GM23338 (cell line): Measurements from ENCODE around the gene PRAMEF17. TPM values are rescaled to one million over a fixed set of nuclear protein-coding genes. Genes with fewer than 3 reads are reported as not detected.
"Not testable (repeated sequence)": the region's sequence is repeated elsewhere in the genome, so short reads cannot be mapped to it uniquely, and the experiment has no call there.

Experiments used
- ATAC-seq: fragments of 200-7000 bp; cut with Tn5 transposase; 3 replicates; pipeline ENCODE4 v1.9.1; 2020
- DNase-seq: peaks from one replicate; pipeline ENCODE4 v3.0.0-alpha.2; 2015; ENCODE audit warnings: low spot score
- H2AFZ ChIP-seq: fragments of 200-600 bp; sonication (generic); 2 replicates; pipeline ENCODE4 v1.8.0; 2016; ENCODE audit warnings: antibody characterized with exemption, mild to moderate bottlenecking, moderate library complexity
- H3F3A ChIP-seq: fragments of 200-600 bp; sonication (generic); replicated peaks from 2 replicates; pipeline ENCODE4 v1.8.0; 2017; ENCODE audit warnings: antibody characterized with exemption, mixed run types, low read depth
- H3K27ac ChIP-seq: fragments of 200-600 bp; sonication (generic); 2 replicates; pipeline ENCODE4 v1.6.1; 2016; ENCODE audit warnings: low read depth
- H3K27me3 ChIP-seq: fragments of 200-600 bp; sonication (generic); 2 replicates; pipeline ENCODE4 v1.8.0; 2016; ENCODE audit warnings: mild to moderate bottlenecking, mixed run types, moderate library complexity; ENCODE audit not compliant: insufficient read depth
- H3K36me3 ChIP-seq: fragments of 200-600 bp; sonication (generic); 2 replicates; pipeline ENCODE4 v1.8.0; 2016; ENCODE audit warnings: mild to moderate bottlenecking; ENCODE audit not compliant: insufficient read depth
- H3K4me1 ChIP-seq: fragments of 200-600 bp; sonication (generic); 2 replicates; pipeline ENCODE4 v1.8.0; 2016; ENCODE audit warnings: mild to moderate bottlenecking, moderate library complexity; ENCODE audit not compliant: insufficient read depth
- H3K4me2 ChIP-seq: fragments of 200-600 bp; sonication (generic); 2 replicates; pipeline ENCODE4 v1.7.1; 2017; ENCODE audit warnings: mixed run types
- H3K4me3 ChIP-seq: fragments of 200-600 bp; sonication (generic); 2 replicates; pipeline ENCODE4 v1.6.1; 2016; ENCODE audit warnings: mixed run types
- H3K79me2 ChIP-seq: fragments of 200-600 bp; sonication (generic); replicated peaks from 2 replicates; pipeline ENCODE4 v1.8.0; 2017; ENCODE audit warnings: mild to moderate bottlenecking; ENCODE audit not compliant: insufficient read depth
- H3K9me2 ChIP-seq: fragments of 200-600 bp; sonication (generic); 2 replicates; pipeline ENCODE4 v1.8.0; 2017; ENCODE audit not compliant: insufficient read depth
- H4K20me1 ChIP-seq: fragments of 200-600 bp; sonication (generic); replicated peaks from 2 replicates; pipeline ENCODE4 v1.8.0; 2017; ENCODE audit warnings: mild to moderate bottlenecking; ENCODE audit not compliant: insufficient read depth
- H3K27ac Mint-ChIP-seq: 2 replicates; pipeline ENCODE4 v1.8.0; 2020; ENCODE audit warnings: inconsistent platforms, mild to moderate bottlenecking, moderate library complexity, mixed read lengths
- H3K27me3 Mint-ChIP-seq: 3 replicates; pipeline ENCODE4 v1.8.0; 2022; ENCODE audit warnings: low read depth, mild to moderate bottlenecking, moderate library complexity, mixed read lengths, inconsistent platforms; ENCODE audit not compliant: insufficient read depth, poor library complexity
- H3K36me3 Mint-ChIP-seq: 3 replicates; pipeline ENCODE4 v1.8.0; 2021; ENCODE audit warnings: low read depth, mild to moderate bottlenecking, inconsistent platforms, moderate library complexity, mixed read lengths
- H3K4me1 Mint-ChIP-seq: 3 replicates; pipeline ENCODE4 v1.8.0; 2020; ENCODE audit warnings: mild to moderate bottlenecking, inconsistent platforms, mixed read lengths
- H3K4me3 Mint-ChIP-seq: 3 replicates; pipeline ENCODE4 v1.8.0; 2021; ENCODE audit warnings: moderate library complexity, mild to moderate bottlenecking, inconsistent platforms, mixed read lengths
- H3K9me3 Mint-ChIP-seq: 3 replicates; pipeline ENCODE4 v1.8.0; 2020; ENCODE audit warnings: moderate library complexity, mild to moderate bottlenecking, inconsistent platforms, mixed read lengths
- CREB1 ChIP-seq: fragments of 250-450 bp; sonication (Bioruptor Pico); IDR thresholded peaks from 2 replicates; pipeline ENCODE4 v1.5.0; 2020; ENCODE audit warnings: low read depth, mild to moderate bottlenecking, moderate library complexity
- CTCF ChIP-seq, 2 experiments: fragments of 200-600 bp in 1 of 2; sonication (generic) in 1 of 2; conservative IDR thresholded peaks; 2 replicates each; pipeline versions ENCODE4 v1.5.1 to v1.6.1; 2016 to 2017; ENCODE audit warnings: antibody characterized with exemption in 2 of 2, low read depth in 2 of 2, mild to moderate bottlenecking in 2 of 2, moderate library complexity in 1 of 2
- EZH2 ChIP-seq: fragments of 200-600 bp; sonication (generic); IDR thresholded peaks from one replicate; pipeline ENCODE4 v1.8.0; 2017; ENCODE audit warnings: antibody characterized with exemption, mild to moderate bottlenecking, low read depth; ENCODE audit not compliant: unreplicated experiment
- EZH2phosphoT487 ChIP-seq: fragments of 200-600 bp; sonication (generic); IDR thresholded peaks from one replicate; pipeline ENCODE4 v1.8.1; 2018; ENCODE audit warnings: antibody characterized with exemption; ENCODE audit not compliant: unreplicated experiment
- JUNB ChIP-seq: IDR thresholded peaks from one replicate; pipeline ENCODE4 v1.6.1; 2016; ENCODE audit warnings: antibody characterized with exemption; ENCODE audit not compliant: unreplicated experiment
- NANOG ChIP-seq: IDR thresholded peaks from 2 replicates; pipeline ENCODE4 v1.6.1; 2016; ENCODE audit warnings: antibody characterized with exemption, borderline replicate concordance
- STAT1 ChIP-seq: IDR thresholded peaks from one replicate; pipeline ENCODE4 v1.6.1; 2016; ENCODE audit warnings: antibody characterized with exemption; ENCODE audit not compliant: unreplicated experiment
- ZNF331 ChIP-seq: fragments of 250-450 bp; sonication (Bioruptor Pico); IDR thresholded peaks from 2 replicates; pipeline ENCODE4 v1.5.0; 2020; ENCODE audit warnings: low read depth, mild to moderate bottlenecking, moderate library complexity
- polyA plus RNA-seq: library from polyadenylated mRNA; unstranded; fragments of >200 nt; fragmentation: Nextera tagmentation; extraction: Ambion mirVana; gene quantifications from 2 replicates; pipeline ENCODE4 v1.2.1, GENCODE V29; 2016
- total RNA-seq: library from RNA; depleted of rRNA; stranded (reverse); fragments of >200 nt; shearing (Covaris generic); gene quantifications from 2 replicates; pipeline ENCODE4 v1.2.3, GENCODE V29; 2014
- TF ChIP-seq, protein P1 (sequence below): IDR thresholded peaks from 2 replicates; pipeline ENCODE4 v1.6.1; 2016; ENCODE audit warnings: antibody characterized with exemption

The PRAMEF17 gene
- total and polyA plus RNA-seq, 2 experiments from 2014 or later: not detected

- no peaks in the 10 kb centered on the region for H3K4me1 ChIP-seq
- H3K4me2 ChIP-seq: no peak overlapping the region
- H3K79me2 ChIP-seq: no peaks in the 10 kb centered on the region
- no peak overlapping the region for H3K4me3 ChIP-seq
- H3K36me3 ChIP-seq: no peaks in the 10 kb centered on the region
- Mint-ChIP-seq H3K4me1 (no peaks in the 10 kb centered on the region), H3K27ac (no peak overlapping the region), H3K27me3 (peaks cover 11% of the 10 kb centered on the region), H3K36me3 (peaks cover 30% of the 10 kb centered on the region), H3K9me3 (peaks cover 91% of the 10 kb centered on the region), H3K4me3 (no peak overlapping the region)
- no peaks in the 10 kb centered on the region for H3F3A ChIP-seq
- no peaks in the 10 kb centered on the region for H3K27me3 ChIP-seq
- no peak overlapping the region for H3K27ac ChIP-seq
- ATAC-seq: no peak
- no peaks in the 10 kb centered on the region for H3K9me2 ChIP-seq
- no peak overlapping the region for H2AFZ ChIP-seq
- no peak for DNase-seq
- no peaks in the 10 kb centered on the region for H4K20me1 ChIP-seq
- TF ChIP-seq CREB1 (CRISPR knock-in tag): no peak
- no peak for TF ChIP-seq EZH2
- TF ChIP-seq ZNF331 (CRISPR knock-in tag): no peak
- TF ChIP-seq EZH2phosphoT487: no peak
- no peak for TF ChIP-seq NANOG
- TF ChIP-seq STAT1: no peak
- TF ChIP-seq CTCF (conservative IDR thresholded peaks at IDR 0.05; ENCODE audit: low read depth in 2 of 2): no peak
- TF ChIP-seq, protein P1, sequence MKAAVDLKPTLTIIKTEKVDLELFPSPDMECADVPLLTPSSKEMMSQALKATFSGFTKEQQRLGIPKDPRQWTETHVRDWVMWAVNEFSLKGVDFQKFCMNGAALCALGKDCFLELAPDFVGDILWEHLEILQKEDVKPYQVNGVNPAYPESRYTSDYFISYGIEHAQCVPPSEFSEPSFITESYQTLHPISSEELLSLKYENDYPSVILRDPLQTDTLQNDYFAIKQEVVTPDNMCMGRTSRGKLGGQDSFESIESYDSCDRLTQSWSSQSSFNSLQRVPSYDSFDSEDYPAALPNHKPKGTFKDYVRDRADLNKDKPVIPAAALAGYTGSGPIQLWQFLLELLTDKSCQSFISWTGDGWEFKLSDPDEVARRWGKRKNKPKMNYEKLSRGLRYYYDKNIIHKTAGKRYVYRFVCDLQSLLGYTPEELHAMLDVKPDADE: no peak
- no peak for TF ChIP-seq JUNB
Measured at GRCh38 chr1:13407811-13408210, 18.4 kb downstream of the PRAMEF17 start.

GRCh38 chr1:13410150-13410549 is 20.7 kb downstream of the PRAMEF17 start, which contains the start of gene PRAMEF20:
Gene PRAMEF20 (plus strand): TSS chr1:13410450. CDS start chr1:13416355, 5,905 bp downstream.
- not testable (repeated sequence) for H3K27me3 ChIP-seq, H4K20me1 ChIP-seq, H3K27me3 Mint-ChIP-seq, H3F3A ChIP-seq, H3K27ac ChIP-seq, H3K4me3 ChIP-seq, ATAC-seq, H3K4me3 Mint-ChIP-seq, H3K4me1 Mint-ChIP-seq, DNase-seq, H3K4me1 ChIP-seq, H3K36me3 ChIP-seq, H3K9me2 ChIP-seq, H3K79me2 ChIP-seq, H2AFZ ChIP-seq, H3K27ac Mint-ChIP-seq, H3K4me2 ChIP-seq
- Mint-ChIP-seq H3K36me3 (peaks cover 22% of the 10 kb centered on the region; the same call in 2 of the 3 replicates), H3K9me3 (peaks cover 92% of the 10 kb centered on the region)
